ENCODE data around the gene SFPQ.

SFPQ gene

DNA sequence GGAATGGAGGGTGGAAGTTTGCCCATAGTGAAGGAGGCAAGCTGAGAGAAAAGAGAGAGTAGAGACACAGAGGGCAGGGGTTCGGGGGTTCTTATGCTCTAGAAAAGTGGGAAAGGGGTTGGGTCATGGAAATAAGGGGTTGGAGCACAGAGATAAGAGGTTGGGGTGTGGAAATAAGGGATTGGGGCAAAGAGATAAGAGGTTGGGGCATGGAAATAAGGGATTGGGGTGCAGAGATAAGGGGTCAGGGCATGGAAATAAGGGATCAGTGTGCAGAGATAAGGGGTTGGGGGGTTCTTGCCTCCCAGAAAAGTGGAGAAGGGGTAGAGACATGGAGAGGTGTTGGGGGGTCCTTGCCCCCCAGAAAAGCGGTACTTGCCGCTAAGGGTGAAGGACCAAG, 56.2 kb downstream of the SFPQ start:
- no peak for DNase-seq
